Thyroid gland (tissue), 4 donors: Measurements from ENCODE around the gene C10orf105. TPM values are rescaled to one million over a fixed set of nuclear protein-coding genes. Genes with fewer than 3 reads are reported as not detected.

ENCODE experiments used
- DNase-seq, 2 donors: peaks; one replicate each; pipeline ENCODE4 v3.0.0-alpha.2; 2019
- H3K27ac ChIP-seq, 3 donors: fragments of 200-600 bp; sonication (generic); 1 replicate in 2 of 3; 2 replicates in 1 of 3; pipeline ENCODE4 v1.5.1; 2016 to 2019; ENCODE audit warnings: mild to moderate bottlenecking in 1 of 3, moderate library complexity in 1 of 3
- H3K27me3 ChIP-seq: fragments of 200-600 bp; sonication (generic); one replicate; pipeline ENCODE4 v1.5.1; 2019
- H3K36me3 ChIP-seq, 2 donors: fragments of 200-600 bp; sonication (generic); one replicate each; pipeline ENCODE4 v1.5.1; 2016 to 2019
- H3K4me1 ChIP-seq, 2 donors: fragments of 200-600 bp; sonication (generic); one replicate each; pipeline ENCODE4 v1.5.1; 2017 to 2019
- H3K4me3 ChIP-seq, 3 donors: fragments of 200-600 bp; sonication (generic); replicated peaks in 1 of 3; 1 replicate in 2 of 3; 2 replicates in 1 of 3; pipeline ENCODE4 v1.5.1; 2016; ENCODE audit warnings: mild to moderate bottlenecking in 1 of 3
- H3K9me3 ChIP-seq: fragments of 200-600 bp; sonication (generic); one replicate; pipeline ENCODE4 v1.5.1; 2017
- POLR2A ChIP-seq, 2 donors: fragments of 450-650 bp; IDR thresholded peaks; one replicate each; pipeline ENCODE4 v1.6.1; 2017; ENCODE audit warnings: antibody characterized with exemption in 2 of 2, mild to moderate bottlenecking in 2 of 2, moderate library complexity in 1 of 2
- WGBS, 2 donors: methylation state at CpG; one replicate each; pipeline ENCODE4 v1.1.5; 2017; 5-methylcytosine and 5-hydroxymethylcytosine counted together
- intact Hi-C: fragments of 100-400 bp; cut with DNase I; formaldehyde crosslinking; loops from one replicate; pipeline ENCODE4 v1.15.1; 2023
- total RNA-seq, 4 donors: library from RNA; depleted of rRNA; stranded (reverse); fragments of >200 nt; gene quantifications; one replicate each; pipeline ENCODE4 v1.2.3, GENCODE V29; 2016
- TF ChIP-seq, protein P1 (sequence below), 6 experiments: fragments of 200-600 bp in 3 of 6; fragments of 450-650 bp in 3 of 6; sonication (generic) in 3 of 6; IDR thresholded peaks; one replicate each; pipeline ENCODE4 v1.5.1; 2016 to 2019; ENCODE audit warnings: antibody characterized with exemption in 6 of 6, mild to moderate bottlenecking in 2 of 6, inconsistent platforms in 1 of 6, moderate library complexity in 1 of 6

Gene C10orf105
- total RNA-seq, 4 donors from 2014 or later = not detected

GRCh38 chr10:71693377-71693776, 26.2 kb downstream of the C10orf105 start:
- H3K36me3 ChIP-seq = no peaks in the 10 kb centered on the region
- no peaks in the 10 kb centered on the region for H3K27me3 ChIP-seq
- DNase-seq = no peak
- H3K4me1 ChIP-seq = peaks cover 0 to 20% of the 10 kb centered on the region in 2 donors
- TF ChIP-seq POLR2A (IDR thresholded peaks at IDR 0.05) = no peak
- TF ChIP-seq, protein P1, sequence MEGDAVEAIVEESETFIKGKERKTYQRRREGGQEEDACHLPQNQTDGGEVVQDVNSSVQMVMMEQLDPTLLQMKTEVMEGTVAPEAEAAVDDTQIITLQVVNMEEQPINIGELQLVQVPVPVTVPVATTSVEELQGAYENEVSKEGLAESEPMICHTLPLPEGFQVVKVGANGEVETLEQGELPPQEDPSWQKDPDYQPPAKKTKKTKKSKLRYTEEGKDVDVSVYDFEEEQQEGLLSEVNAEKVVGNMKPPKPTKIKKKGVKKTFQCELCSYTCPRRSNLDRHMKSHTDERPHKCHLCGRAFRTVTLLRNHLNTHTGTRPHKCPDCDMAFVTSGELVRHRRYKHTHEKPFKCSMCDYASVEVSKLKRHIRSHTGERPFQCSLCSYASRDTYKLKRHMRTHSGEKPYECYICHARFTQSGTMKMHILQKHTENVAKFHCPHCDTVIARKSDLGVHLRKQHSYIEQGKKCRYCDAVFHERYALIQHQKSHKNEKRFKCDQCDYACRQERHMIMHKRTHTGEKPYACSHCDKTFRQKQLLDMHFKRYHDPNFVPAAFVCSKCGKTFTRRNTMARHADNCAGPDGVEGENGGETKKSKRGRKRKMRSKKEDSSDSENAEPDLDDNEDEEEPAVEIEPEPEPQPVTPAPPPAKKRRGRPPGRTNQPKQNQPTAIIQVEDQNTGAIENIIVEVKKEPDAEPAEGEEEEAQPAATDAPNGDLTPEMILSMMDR (IDR thresholded peaks at IDR 0.05) = no peak
- WGBS, 2 donors = 62 to 69% methylated on average over 5 of the region's 5 CpGs
- H3K27ac ChIP-seq = no peak overlapping the region
- no peak overlapping the region for H3K4me3 ChIP-seq
- no peaks in the 10 kb centered on the region for H3K9me3 ChIP-seq
- intact Hi-C loops = no loop called here

DNA sequence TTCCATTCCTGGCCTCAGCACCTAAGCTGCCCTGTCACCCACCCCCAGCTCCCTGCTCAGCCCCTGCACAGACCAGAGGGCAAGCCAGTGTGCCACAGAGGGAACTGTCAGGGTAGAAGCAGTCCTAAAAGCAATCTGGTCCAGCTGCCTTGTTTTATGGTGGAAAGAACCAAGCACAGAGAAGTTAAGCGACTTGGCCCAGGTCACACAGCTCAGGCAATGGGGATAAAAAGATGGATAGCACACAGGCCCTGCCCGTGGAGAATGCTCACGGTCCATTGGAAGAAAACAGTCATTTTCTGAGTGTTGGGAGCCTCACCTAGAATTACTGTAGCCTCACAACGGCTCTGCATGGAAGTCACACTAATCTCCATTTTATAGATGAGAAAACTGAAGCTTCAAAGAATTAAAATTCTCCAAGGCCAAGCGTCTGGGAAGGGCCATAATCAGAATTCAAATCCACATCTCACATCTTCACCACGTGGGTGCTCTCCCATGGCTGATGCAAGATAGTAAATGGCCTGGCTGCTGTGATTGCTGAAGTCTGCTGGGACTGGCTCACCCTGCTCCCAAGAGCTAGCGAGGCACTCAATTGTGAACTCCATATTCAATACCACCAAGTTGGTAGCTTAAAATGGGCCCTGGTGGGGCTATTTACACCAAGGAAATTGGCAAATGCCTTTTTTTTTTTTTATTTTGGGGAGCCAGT, 26.8 kb downstream of the C10orf105 start:
- intact Hi-C loops = no loop called here
- no peak for DNase-seq
- Histone ChIP-seq H3K36me3 (no peaks in the 10 kb centered on the region), H3K27me3 (no peaks in the 10 kb centered on the region), H3K27ac (no peak overlapping the region), H3K4me3 (no peak overlapping the region), H3K4me1 (peaks cover 0 to 20% of the 10 kb centered on the region in 2 donors), H3K9me3 (no peaks in the 10 kb centered on the region)
- TF ChIP-seq, protein P1 (IDR thresholded peaks at IDR 0.05) = no peak
- no peak for TF ChIP-seq POLR2A (IDR thresholded peaks at IDR 0.05)
- 78 to 79% methylated on average over 7 of the region's 7 CpGs for WGBS, 2 donors

- Histone ChIP-seq H3K27ac (no peak overlapping the region), H3K4me1 (peaks cover 0 to 17% of the 10 kb centered on the region in 2 donors), H3K36me3 (no peaks in the 10 kb centered on the region), H3K4me3 (no peak overlapping the region), H3K27me3 (no peaks in the 10 kb centered on the region), H3K9me3 (no peaks in the 10 kb centered on the region)
- 100% methylated on average over 2 of the region's 2 CpGs for WGBS, 2 donors
- intact Hi-C loops = no loop called here
- TF ChIP-seq, protein P1 (IDR thresholded peaks at IDR 0.05) = no peak
- no peak for TF ChIP-seq POLR2A (IDR thresholded peaks at IDR 0.05)
- no peak for DNase-seq
Measured at GRCh38 chr10:71691405-71691804, 28.2 kb downstream of the C10orf105 start.

- WGBS, 2 donors = 72 to 82% methylated on average over 5 to 11 of the region's 13 CpGs
- H3K27ac ChIP-seq = no peak overlapping the region
- H3K4me3 ChIP-seq = no peak overlapping the region
- H3K4me1 ChIP-seq = peaks cover 0 to 9% of the 10 kb centered on the region in 2 donors
- no peaks in the 10 kb centered on the region for H3K36me3 ChIP-seq
- no peak for DNase-seq
- H3K27me3 ChIP-seq = no peaks in the 10 kb centered on the region
- TF ChIP-seq, protein P1 (IDR thresholded peaks at IDR 0.05) = no peak
- TF ChIP-seq POLR2A (IDR thresholded peaks at IDR 0.05) = no peak
- intact Hi-C loops = no loop called here
- H3K9me3 ChIP-seq = no peaks in the 10 kb centered on the region
Measured at GRCh38 chr10:71690094-71690720, 29.4 kb downstream of the C10orf105 start.

- Histone ChIP-seq H3K36me3 (no peaks in the 10 kb centered on the region), H3K4me3 (no peak overlapping the region), H3K27ac (no peak overlapping the region), H3K4me1 (peaks cover 0 to 2% of the 10 kb centered on the region in 2 donors), H3K9me3 (no peaks in the 10 kb centered on the region), H3K27me3 (no peaks in the 10 kb centered on the region)
- intact Hi-C loops = no loop called here
- DNase-seq = no peak
- no peak for TF ChIP-seq POLR2A (IDR thresholded peaks at IDR 0.05)
- TF ChIP-seq, protein P1 (IDR thresholded peaks at IDR 0.05) = no peak
- WGBS, 2 donors = 92 to 95% methylated on average over 3 of the region's 3 CpGs
Measured at GRCh38 chr10:71688256-71688655, 31.3 kb downstream of the C10orf105 start.
